Stimulated activated CD8-positive, alpha-beta memory T cell treated with anti-CD3 and anti-CD28 coated beads, Interleukin-15, amount 100 ng/mL, for 4 hours (primary cell): Measurements from ENCODE around the gene ANKRD40.

Experiments
- DNase-seq, 2 donors: peaks; one replicate each; pipeline ENCODE4 v3.0.0-alpha.2; 2020; ENCODE audit warnings: low read depth in 2 of 2

Gene ANKRD40

DNA sequence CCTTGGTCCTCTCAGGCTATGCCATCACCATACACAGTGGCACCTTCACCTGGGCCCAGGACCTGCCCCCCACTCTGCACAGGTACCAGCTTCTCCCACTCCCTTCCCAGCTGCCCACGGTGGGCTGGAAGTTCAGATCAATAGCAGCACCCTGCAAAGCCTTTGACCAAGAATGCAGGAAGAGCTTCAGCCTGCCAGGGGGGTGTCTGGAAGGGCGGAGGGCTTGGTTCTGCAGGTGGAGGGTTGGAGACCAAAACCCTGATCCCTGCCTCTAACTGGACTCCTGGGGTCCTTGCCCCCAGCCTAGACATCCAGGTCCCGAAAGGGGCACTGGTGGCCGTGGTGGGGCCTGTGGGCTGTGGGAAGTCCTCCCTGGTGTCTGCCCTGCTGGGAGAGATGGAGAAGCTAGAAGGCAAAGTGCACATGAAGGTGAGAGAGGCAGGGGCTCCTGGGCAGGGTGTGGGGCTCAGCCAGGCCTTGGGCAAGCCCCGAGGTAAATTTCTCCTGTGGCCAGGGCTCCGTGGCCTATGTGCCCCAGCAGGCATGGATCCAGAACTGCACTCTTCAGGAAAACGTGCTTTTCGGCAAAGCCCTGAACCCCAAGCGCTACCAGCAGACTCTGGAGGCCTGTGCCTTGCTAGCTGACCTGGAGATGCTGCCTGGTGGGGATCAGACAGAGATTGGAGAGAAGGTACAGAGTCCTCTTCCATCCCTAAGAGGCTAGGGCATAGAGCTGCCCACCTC lies 38.7 kb downstream of the ANKRD40 start:
- DNase-seq, result no peak

DNA sequence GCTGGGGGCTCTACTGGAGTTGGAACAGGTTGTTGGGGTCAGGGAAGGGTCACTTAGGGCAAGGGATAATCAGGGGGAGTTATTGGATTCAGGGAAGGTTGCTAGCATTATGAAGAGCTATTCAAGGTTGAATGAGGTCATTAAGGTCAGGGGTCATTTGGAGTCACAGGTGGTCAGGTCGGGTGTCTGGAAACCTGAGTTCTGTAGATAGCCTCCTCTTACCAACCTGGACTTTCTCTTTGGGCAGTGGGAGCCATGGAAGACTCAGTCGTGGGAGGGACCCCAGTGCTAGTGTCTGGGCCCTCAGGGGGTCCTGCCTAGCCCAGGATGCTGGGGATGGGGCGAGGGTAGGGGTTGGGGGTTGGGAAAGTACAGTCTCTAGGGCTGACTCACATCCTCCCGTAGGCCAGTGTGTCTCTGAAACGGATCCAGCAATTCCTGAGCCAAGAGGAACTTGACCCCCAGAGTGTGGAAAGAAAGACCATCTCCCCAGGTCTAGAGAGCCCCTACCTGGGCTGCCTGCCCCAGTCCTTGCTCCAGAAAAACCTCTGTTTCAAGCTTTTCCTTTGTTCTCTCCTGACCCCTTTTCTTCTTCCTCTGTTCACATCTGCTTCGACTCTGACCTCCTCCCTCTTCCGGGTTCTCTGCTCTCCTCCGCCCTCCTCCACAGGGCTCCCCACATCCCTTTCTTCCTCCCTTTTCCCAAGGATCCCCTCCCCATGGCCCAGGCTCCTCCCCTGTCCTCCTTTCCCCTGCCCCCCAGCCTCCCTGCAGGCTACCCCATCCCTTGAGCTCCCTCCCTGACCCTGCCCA lies 39.5 kb downstream of the ANKRD40 start:
- DNase-seq, result no peak

DNA sequence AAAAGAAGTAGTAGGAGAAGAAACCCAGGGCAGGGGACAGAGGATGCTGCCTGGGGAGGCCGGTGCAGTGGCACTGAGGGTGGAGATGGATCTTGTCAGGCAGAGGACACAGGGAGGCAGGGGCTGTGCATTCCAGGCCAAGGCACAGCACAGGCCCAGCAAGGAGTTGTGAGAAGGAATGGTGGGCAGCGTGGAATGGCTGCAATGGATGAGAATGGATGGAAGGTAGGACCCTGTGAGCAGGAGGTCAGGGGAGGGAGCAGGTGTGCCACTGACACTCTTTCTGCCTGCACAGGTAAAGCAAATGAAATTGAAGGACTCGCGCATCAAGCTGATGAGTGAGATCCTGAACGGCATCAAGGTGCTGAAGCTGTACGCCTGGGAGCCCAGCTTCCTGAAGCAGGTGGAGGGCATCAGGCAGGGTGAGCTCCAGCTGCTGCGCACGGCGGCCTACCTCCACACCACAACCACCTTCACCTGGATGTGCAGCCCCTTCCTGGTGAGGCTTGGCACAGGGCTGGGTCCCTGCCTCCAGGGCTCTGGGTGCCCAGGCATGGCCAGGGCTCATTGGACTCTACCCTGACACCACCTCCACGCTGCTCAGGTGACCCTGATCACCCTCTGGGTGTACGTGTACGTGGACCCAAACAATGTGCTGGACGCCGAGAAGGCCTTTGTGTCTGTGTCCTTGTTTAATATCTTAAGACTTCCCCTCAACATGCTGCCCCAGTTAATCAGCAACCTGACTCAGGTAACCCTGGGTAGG lies 40.3 kb downstream of the ANKRD40 start:
- no peak for DNase-seq

DNA sequence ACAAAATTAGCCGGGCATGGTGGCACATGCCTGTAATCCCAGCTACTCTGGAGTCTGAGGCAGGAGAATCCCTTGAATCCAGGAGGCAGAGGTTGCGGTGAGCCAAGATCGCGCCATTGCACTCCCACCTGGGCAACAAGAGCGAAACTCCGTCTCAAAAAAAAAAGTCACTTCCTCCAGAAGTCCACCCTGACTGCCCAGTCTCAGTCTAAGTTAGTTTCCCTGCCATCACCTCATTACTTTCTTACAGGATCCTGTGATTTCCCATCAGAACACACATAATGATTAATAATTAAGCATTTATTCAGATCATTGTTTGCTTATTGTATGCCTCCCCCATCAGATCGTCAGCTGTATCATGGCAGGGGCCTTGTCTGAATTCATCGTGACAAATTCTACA lies 41.4 kb downstream of the ANKRD40 start:
- no peak for DNase-seq

DNA sequence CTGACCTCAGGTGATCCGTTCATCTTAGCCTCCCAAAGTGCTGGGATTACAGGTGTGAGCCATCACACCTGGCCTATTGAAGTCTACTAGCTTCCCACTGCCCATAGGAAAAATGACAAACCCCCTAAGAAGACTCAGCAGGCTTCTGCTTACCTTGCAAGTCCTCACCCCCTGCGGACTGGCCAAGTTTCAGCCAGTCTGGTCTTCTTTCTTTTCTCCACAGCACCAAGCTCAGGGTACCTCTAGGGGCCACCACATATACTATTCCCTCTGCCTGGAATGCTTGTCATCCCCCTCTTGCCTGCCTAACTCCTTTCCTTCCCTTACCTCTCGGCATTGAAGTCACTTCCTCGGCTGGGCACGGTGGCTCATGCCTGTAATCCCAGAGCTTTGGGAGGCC lies 41.9 kb downstream of the ANKRD40 start:
- DNase-seq, result no peak

DNA sequence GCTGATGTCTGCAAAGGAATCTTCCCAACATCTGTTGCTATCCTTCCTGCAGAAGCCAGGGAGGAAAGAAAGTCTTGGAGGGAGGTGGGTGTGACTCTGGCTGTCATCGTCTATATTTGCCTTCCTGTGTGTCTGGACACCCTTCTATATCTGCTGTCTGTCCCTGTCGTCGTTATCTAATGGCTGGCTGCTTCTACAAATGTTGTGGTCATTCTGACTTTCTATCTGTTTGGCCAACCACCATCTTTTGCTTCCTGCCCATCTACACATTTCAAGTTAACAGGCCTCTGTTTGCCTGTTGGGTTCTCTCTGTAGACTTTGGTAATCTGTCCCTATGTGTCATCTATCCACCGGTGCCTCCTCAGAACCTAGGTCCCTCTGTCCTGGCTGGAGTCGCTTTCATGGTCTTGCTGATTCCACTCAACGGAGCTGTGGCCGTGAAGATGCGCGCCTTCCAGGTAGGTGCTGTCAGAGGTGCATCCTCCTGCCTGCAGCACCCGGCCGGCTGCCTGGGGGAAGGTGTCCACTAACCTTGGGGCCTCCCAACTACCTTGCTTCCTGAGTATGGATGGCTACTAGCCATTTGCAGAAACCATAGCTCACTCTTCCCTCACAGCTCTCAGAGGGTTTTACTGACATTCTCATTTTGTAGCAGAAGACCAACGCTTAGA lies 42.8 kb downstream of the ANKRD40 start:
- no peak for DNase-seq

DNA sequence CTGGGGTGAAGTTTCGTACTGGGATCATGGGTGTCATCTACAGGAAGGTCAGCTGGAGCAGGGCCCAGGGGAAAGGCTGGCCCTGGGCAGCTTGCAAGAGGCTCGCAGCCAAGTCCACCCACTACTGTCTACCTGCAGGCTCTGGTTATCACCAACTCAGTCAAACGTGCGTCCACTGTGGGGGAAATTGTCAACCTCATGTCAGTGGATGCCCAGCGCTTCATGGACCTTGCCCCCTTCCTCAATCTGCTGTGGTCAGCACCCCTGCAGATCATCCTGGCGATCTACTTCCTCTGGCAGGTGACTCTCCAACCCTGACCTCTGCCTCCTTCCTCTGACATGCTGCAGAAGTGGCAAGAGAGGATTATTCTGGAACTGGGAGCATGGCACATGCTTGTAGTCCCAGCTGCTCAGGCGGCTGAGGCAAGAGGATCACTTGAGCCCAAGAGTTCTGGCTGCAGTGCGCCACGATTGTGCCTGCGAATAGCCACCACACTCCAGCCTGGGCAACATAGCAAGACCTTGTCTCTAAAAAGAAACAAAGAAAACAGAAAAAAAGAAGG lies 43.8 kb downstream of the ANKRD40 start:
- DNase-seq, result no peak

DNA sequence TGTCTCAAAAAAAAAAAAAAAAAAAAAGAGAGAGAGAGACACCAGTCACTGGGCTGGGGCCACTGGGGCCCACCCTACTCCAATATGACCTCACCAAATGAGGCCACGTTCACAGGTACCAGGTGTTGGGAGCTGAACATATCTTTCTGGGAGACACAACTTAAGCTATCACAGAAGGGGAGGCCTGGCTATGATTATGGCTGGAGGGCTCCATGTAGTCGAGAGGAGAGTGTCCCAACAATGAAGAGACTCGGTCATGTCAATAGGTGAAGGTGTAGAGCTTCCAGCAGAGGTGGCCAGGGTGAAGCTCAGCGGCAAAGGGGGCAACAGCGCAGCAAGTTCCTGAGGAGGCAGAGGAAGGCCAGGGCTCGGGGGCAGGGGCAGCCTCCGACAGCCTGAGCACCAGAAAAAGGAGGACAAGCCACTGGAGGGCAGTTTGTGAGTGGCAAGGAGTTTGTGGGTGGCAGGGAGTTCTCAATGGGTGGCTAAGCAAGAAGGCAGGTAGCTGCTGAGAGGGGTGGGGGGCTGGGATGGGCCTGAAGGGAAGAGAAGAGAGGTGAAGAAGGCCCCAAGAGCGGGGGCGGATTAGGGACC lies 45.0 kb downstream of the ANKRD40 start:
- DNase-seq, result no peak

DNA sequence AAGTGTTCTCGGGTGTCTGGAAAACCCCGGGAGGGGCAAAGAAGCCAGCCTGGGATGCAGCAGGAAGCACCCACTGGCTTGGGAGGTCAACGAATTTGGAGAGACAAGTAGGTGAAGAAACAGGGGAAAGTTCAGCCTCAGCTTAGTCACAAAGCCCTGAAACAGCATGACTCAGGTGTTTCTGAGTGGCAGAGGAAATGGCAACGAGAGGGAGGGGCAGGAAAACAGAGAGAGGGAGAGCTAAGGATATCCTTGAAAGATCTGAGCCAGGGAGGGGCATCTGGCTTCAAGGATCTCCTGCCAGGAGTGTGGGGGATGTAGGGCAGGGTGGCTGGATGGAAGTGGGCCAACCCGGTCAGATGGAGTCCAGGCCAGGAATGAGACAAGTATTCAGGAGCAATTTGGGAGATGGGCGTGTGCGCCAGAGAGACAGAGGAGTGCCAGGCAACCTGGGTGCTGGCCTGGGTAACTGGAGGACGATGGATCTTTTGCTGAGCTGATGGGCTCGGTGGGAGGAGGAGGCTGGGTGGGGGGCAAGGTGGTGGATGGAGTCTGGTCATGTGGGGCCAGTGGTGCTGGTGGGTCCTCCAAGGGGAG lies 45.8 kb downstream of the ANKRD40 start:
- DNase-seq, result no peak

DNA sequence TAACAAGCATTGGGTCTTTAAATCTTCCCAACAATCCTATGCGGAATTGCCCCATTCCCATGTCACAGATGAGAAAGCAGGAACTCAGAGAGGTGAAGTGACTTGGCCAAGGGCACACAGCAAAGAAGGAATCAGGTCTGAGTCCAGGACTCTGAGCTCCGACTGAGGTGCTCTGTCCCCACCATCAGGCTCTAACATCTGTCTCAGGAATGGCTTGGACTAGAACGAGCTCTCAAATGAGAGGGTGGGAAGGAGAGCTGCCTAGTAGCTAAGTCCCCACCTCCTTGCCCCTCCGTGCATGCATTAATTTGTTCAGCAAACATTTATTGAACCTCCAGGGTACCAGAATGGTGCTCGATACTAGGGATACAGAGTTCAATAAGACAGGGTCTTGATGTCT lies 46.4 kb downstream of the ANKRD40 start:
- DNase-seq, result no peak

DNA sequence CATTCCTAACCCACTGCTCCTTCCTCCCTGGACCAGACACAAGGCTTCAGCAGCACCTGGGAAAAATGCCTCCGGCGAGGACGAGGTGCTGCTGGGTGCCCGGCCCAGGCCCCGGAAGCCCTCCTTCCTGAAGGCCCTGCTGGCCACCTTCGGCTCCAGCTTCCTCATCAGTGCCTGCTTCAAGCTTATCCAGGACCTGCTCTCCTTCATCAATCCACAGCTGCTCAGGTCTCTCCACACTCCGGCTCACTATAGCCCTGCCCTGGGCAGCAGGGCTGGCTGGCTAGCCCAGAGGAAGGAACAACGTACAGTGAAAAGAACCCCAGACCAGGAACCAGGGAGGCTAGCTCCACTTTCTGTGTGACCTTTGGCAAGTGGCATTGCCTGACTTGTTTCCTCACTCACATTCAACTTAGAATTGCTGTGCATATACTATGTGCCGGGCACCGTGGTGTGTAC lies 46.8 kb downstream of the ANKRD40 start:
- no peak for DNase-seq

DNA sequence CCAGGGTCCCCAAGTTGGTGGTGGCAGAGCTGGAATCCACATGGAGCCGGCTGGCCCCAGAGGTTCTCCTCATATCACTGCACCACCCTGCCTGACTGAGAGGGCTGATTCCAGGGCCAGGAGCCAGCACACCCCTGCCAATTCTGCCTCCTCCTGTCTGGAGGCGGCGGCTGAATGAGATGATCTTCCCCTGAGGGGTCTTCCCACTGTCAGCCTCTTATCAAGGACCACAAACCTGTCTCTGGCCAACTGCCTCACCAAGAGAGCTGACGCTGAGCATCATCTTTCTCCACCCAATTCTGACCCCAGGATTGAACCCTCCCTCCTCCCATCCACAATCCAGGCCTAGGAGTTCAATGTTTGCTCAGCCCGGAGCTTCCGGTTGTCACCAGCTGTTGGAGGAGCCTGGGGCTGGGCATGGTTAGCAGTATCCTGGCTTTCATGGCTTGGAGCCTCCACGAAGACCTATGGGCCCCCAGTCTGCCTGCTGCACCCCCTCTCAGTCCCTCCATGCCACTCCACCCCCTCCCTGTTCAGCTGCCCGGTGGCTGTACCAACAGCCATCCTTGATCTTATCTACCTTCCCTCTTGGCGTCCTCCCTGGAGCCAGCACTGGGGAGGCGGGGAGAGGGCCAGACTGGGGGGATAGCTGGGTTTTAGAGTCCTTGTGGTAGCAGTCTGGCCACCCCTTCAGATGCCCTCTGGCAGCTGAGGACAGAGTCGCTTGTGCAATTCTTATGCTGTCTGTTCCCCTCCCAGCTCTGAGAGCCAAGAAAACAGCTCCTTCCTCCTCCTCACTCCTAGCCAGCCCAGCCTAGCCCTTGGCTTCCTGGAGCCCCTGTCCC lies 47.5 kb downstream of the ANKRD40 start:
- no peak for DNase-seq

DNA sequence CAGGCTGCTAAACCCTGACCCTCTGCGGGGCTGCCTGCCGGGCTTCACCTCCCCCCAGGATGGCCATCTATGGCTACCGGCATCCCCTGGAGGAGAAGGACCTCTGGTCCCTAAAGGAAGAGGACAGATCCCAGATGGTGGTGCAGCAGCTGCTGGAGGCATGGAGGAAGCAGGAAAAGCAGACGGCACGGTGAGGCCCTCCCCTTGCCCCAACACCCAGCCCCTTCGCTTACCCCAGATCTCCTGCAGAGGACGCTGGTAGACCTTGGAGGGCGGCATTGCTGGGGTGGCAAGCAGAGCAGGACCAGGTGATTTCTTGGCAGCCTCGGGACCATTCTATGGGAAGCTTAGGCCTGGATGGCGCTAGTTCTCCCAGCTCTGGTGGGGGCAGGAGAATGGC lies 48.5 kb downstream of the ANKRD40 start:
- DNase-seq, result no peak

DNA sequence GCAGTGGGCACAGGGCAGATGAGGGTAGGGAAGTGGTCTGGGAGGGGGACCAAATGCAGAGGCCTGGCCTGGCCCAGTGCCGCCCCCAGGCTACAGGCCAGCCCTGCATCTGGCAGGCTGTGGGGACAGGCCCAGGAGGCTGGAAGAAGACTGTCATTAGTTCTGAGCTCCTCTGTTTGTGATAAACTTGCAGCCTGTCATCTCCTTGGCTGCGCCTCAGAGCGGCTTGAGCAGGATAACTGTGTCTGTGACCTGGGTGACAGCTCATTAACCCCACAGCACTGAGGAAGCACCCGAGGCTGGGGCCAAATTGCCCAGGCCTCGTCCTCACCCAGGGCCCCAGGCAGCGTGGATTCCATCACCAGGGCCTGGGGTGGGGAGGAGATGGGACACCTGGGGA lies 49.1 kb downstream of the ANKRD40 start:
- DNase-seq, result no peak

DNA sequence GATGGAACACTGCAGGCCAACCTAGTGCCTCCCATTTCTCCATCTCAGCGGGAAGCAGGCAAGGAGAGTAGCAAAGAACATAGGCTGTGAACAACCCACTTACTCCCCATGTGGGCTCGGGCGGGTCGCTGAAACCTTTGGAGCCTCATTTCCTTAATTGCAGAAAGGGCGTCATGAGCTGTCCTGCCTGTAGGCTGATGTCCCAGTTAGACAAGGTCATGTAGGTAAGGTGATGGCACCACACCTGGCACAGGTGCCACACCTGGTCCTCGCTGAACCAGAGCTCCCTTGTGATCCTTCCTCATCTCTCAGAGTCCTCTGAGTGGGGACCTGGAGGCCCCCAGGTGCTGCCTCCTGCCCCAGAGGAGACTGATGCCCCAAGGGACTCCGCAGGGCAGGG lies 50.1 kb downstream of the ANKRD40 start:
- DNase-seq, result no peak

DNA sequence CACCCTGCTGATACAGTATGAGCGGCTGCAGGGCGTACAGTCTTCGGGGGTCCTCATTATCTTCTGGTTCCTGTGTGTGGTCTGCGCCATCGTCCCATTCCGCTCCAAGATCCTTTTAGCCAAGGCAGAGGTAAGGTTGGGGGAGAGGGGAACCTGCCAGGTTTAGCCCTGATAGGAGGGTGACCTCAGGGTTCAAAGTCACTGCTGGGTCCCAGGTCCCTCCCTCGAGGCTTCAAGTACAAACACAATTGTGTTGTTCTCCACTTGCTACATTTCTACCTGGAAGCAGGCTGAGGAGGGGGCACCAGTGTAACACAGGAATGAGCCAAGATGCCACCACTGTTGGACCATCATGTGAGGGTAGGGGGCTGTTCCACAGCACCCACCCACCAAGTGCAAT lies 50.7 kb downstream of the ANKRD40 start:
- DNase-seq, result no peak

DNA sequence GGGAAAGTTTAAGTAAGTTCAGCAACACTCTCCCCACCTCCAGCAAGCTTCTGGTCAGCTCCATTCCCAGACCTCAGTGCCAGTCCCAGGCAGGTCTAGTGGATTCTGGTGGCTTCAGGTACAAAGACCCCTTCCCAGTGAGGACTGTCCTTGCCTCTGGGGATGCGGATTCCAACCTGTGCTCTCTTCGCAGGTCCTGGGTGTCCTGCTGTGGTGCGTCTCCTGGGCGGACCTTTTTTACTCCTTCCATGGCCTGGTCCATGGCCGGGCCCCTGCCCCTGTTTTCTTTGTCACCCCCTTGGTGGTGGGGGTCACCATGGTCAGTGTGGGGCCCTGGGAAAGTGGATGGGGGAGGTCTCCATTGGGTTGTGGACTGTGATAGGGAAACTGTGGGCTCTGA lies 51.2 kb downstream of the ANKRD40 start:
- no peak for DNase-seq

DNA sequence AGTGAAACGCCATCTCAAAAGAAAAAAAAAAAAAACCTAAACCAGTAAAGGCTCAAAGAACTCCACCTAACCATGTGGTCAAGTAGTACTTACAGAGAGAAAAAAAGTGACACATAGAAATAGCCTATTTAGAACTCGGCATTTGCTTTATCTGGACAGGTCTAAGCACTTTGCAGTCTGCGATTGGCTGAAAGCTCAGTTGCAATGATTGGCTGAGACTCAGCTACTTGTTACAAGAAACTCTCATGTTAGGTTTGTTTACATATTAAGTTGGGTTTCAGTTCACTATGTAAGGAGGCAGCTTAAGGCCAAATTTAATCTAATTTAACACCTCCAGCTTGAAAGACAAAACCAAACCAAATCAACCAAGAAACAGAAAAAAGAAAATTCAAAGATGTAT lies 54.0 kb downstream of the ANKRD40 start:
- DNase-seq, result no peak

DNA sequence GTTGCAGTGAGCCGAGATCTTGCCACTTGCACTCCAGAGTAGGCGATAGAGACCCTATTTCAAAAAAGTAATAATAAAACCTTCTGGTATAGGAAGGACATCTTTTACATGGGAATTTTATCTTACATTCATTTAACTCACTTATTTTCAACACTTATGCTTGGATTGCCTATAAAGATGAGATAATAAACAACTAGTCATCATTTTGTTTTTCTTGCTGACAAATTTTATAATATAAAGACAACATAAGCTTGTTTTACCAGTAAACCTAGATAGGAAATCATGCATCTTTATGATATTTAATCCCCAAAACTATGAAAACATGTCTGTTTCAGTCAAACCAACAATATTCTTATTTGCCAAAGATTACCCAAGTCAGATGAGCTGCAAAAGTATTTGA lies 56.1 kb downstream of the ANKRD40 start:
- no peak for DNase-seq
